WERI-Rb-1 (cell line): Measurements from ENCODE around the gene PTPRN2.
"Not testable (repeated sequence)": the region's sequence is repeated elsewhere in the genome, so short reads cannot be mapped to it uniquely, and the experiment has no call there.

ENCODE experiments used
- DNase-seq: peaks from one replicate; pipeline ENCODE4 v3.0.0-alpha.2; 2020
- H3K27ac ChIP-seq: fragments of 250-450 bp; sonication (Bioruptor Pico); 2 replicates; pipeline ENCODE4 v1.5.1; 2020; ENCODE audit warnings: mild to moderate bottlenecking, moderate library complexity
- H3K27me3 ChIP-seq: fragments of 250-450 bp; sonication (Bioruptor Pico); 2 replicates; pipeline ENCODE4 v1.5.1; 2021; ENCODE audit warnings: mild to moderate bottlenecking, low read depth, moderate library complexity; ENCODE audit not compliant: insufficient read depth, severe bottlenecking
- H3K36me3 ChIP-seq: fragments of 250-450 bp; sonication (Bioruptor Pico); 2 replicates; pipeline ENCODE4 v1.5.1; 2020; ENCODE audit warnings: mild to moderate bottlenecking, moderate library complexity
- H3K4me3 ChIP-seq: 2 replicates; pipeline ENCODE4 v1.5.1; 2011; ENCODE audit warnings: low read depth, mild to moderate bottlenecking, control low read depth, low read length
- H3K9me3 ChIP-seq: fragments of 250-450 bp; sonication (Bioruptor Pico); 2 replicates; pipeline ENCODE4 v1.5.1; 2021; ENCODE audit warnings: mild to moderate bottlenecking, moderate library complexity; ENCODE audit not compliant: severe bottlenecking
- CTCF ChIP-seq: IDR thresholded peaks from 2 replicates; pipeline ENCODE4 v1.5.1; 2011; ENCODE audit warnings: low read depth, mild to moderate bottlenecking, control low read depth, inconsistent platforms, low read length

The PTPRN2 gene

GRCh38 chr7:157780312-157780711 lies 807.3 kb downstream of the PTPRN2 start:
- peaks cover 3% of the 10 kb centered on the region for H3K27me3 ChIP-seq

GRCh38 chr7:157779206-157779605 lies 808.4 kb downstream of the PTPRN2 start:
- H3K4me3 ChIP-seq = no peak overlapping the region
- no peak for TF ChIP-seq CTCF
- H3K27ac ChIP-seq = no peak overlapping the region
- DNase-seq = no peak
- H3K9me3 ChIP-seq = no peaks in the 10 kb centered on the region
- peaks cover 3% of the 10 kb centered on the region for H3K27me3 ChIP-seq
- H3K36me3 ChIP-seq = no peaks in the 10 kb centered on the region

More at GRCh38 chr7:157780312-157780711, 807.3 kb downstream of the PTPRN2 start:
- no peak for TF ChIP-seq CTCF
- H3K27ac ChIP-seq = no peak overlapping the region
- H3K4me3 ChIP-seq = no peak overlapping the region
- H3K36me3 ChIP-seq = no peaks in the 10 kb centered on the region
- no peaks in the 10 kb centered on the region for H3K9me3 ChIP-seq
- DNase-seq = no peak

DNA sequence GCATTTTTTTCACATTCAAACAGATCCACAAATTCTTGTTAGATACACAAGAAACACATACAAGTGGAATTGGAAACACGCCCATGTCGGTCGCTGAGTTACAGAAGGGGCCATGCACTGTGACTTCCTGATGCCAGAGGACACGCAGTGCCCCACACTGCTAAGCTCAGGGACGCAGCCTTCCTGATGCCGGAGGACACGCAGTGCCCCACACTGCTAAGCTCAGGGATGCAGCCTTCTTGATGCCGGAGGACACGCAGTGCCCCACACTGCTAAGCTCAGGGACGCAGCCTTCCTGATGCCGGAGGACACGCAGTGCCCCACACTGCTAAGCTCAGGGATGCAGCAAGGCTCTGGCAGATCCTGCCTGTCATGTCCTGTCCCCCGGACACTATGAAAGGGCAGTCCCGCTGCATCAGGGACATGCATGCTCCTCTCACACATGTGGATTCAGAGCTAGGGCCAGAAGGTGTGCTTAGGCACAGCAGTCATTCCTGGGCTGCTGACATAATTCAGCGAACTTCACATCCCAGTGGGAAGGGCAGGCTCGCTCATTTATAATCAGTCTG lies 810.3 kb downstream of the PTPRN2 start:
- DNase-seq, H3K36me3 ChIP-seq, H3K27me3 ChIP-seq, H3K4me3 ChIP-seq, H3K9me3 ChIP-seq, H3K27ac ChIP-seq: not testable (repeated sequence)

GRCh38 chr7:157775560-157776332 lies 811.9 kb downstream of the PTPRN2 start:
- H3K27ac ChIP-seq = no peak overlapping the region
- DNase-seq = no peak
- no peaks in the 10 kb centered on the region for H3K9me3 ChIP-seq
- H3K4me3 ChIP-seq = no peak overlapping the region
- peaks cover 3% of the 10 kb centered on the region for H3K27me3 ChIP-seq
- no peaks in the 10 kb centered on the region for H3K36me3 ChIP-seq
- no peak for TF ChIP-seq CTCF

GRCh38 chr7:157775021-157775559 lies 812.5 kb downstream of the PTPRN2 start:
- no peak overlapping the region for H3K27ac ChIP-seq
- no peak overlapping the region for H3K4me3 ChIP-seq
- DNase-seq = no peak
- no peaks in the 10 kb centered on the region for H3K9me3 ChIP-seq
- H3K36me3 ChIP-seq = no peaks in the 10 kb centered on the region
- TF ChIP-seq CTCF = no peak
- H3K27me3 ChIP-seq = peaks cover 3% of the 10 kb centered on the region

GRCh38 chr7:157774495-157774894 lies 813.1 kb downstream of the PTPRN2 start:
- TF ChIP-seq CTCF = no peak
- H3K36me3 ChIP-seq = no peaks in the 10 kb centered on the region
- no peak overlapping the region for H3K27ac ChIP-seq
- no peak for DNase-seq
- no peaks in the 10 kb centered on the region for H3K9me3 ChIP-seq
- no peak overlapping the region for H3K4me3 ChIP-seq
- peaks cover 3% of the 10 kb centered on the region for H3K27me3 ChIP-seq
